ENCODE results near the gene PDPN. TPM values are rescaled to one million over a fixed set of nuclear protein-coding genes. Genes with fewer than 3 reads are reported as not detected.

Gene PDPN
- total and polyA plus RNA-seq, 2 of the 8 experiments (the other 6 are each of a cell fraction or from before 2014, with no cell fraction given) = 44.7 to 169 TPM

DNA sequence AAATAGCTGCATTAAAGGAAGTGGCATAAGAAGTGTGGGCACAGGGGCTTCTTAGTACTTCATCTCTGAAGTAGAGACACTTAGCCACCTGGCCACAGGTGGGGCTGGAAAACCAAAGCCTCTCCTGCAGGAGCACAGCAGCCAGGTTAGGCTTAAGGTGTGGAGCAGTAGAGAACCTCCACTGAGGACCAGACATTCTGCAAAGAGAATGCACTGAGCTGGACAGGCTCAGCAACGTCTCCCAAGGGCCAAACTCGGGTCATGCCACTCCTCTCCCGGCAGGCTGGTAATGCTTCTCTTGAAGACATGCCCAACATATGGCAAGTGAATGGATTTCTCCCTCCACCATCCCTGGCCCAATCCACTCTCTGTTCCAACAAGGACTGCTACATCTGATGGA, 36.8 kb upstream of the PDPN start:
- Histone ChIP-seq H3K56ac (replicated peaks; ENCODE audit: insufficient read length, low read depth, low read length) (no peak overlapping the region), H3K79me2 (ENCODE audit: control insufficient read depth in 1 of 2, insufficient read depth in 2 of 2, low read length in 2 of 2) (no peaks in the 10 kb centered on the region; a peak in 1 of 4 replicates), H2BK5ac (ENCODE audit: low read depth, low read length) (no peak overlapping the region), H2BK20ac (ENCODE audit: low read length) (no peak overlapping the region), H2BK12ac (ENCODE audit: low read depth, low read length) (no peak overlapping the region), H3K18ac (ENCODE audit: extremely low read depth, low read length) (no peak overlapping the region), H4K91ac (replicated peaks; ENCODE audit: insufficient read length, low read length) (no peak overlapping the region), H3K4me2 (ENCODE audit: insufficient read depth in 1 of 2, low read depth in 2 of 2, low read length in 2 of 2) (no peak overlapping the region), H3K23ac (ENCODE audit: insufficient read length) (no peak overlapping the region), H3K27ac (ENCODE audit: low read depth, low read length) (no peak overlapping the region), H3K27me3 (replicated peaks in 1 of 4; ENCODE audit: control insufficient read depth in 3 of 4, extremely low read depth in 1 of 4, insufficient read depth in 3 of 4, low read length in 3 of 4) (no peaks in the 10 kb centered on the region), H3K79me1 (ENCODE audit: low read depth, low read length) (no peaks in the 10 kb centered on the region), H4K20me1 (replicated peaks in 1 of 2; ENCODE audit: control insufficient read depth in 1 of 2, insufficient read depth in 2 of 2, low read length in 2 of 2) (no peaks in the 10 kb centered on the region), H2BK15ac (ENCODE audit: low read length) (no peak overlapping the region), H3K4ac (replicated peaks; ENCODE audit: insufficient read length, low read depth, low read length) (no peak overlapping the region), H3K23me2 (ENCODE audit: low read depth, low read length) (no peaks in the 10 kb centered on the region; the same call in 1 of the 2 replicates), H2BK120ac (replicated peaks; ENCODE audit: low read depth, low read length) (no peak overlapping the region), H3K9ac (replicated peaks in 1 of 4; ENCODE audit: extremely low read depth in 1 of 4, low read depth in 3 of 4, low read length in 3 of 4) (no peak overlapping the region), H3K4me3 (ENCODE audit: extremely low read depth in 1 of 4, insufficient read depth in 2 of 4, low read depth in 3 of 4, low read length in 4 of 4) (no peak overlapping the region), H4K8ac (ENCODE audit: extremely low read depth, insufficient read depth, low read length) (no peak overlapping the region), H2AK5ac (ENCODE audit: low read depth, low read length) (no peak overlapping the region), H2AFZ (ENCODE audit: low read length) (no peak overlapping the region), H3K36me3 (ENCODE audit: control insufficient read depth in 2 of 4, insufficient read depth in 4 of 4, low read length in 3 of 4) (no peaks in the 10 kb centered on the region), H3K4me1 (replicated peaks in 1 of 4; ENCODE audit: control insufficient read depth in 3 of 4, insufficient read depth in 4 of 4, low read length in 3 of 4) (peaks cover 0 to 6% (median 2%) of the 10 kb centered on the region in 4 experiments; a peak in 1 of 7 replicates), H4K5ac (ENCODE audit: insufficient read length, low read depth, low read length) (no peak overlapping the region), H3K14ac (ENCODE audit: insufficient read length) (no peak overlapping the region), H3K9me3 (ENCODE audit: insufficient read depth in 2 of 2, low read depth in 1 of 2, low read length in 1 of 2) (no peaks in the 10 kb centered on the region)
- POLR2A ChIA-PET (ENCODE audit: partially characterized antibody) = no interaction called here
- WGBS, 2 experiments (ENCODE audit: extremely low coverage in 1 of 2, insufficient coverage in 1 of 2, insufficient read length in 1 of 2, insufficient replicate concordance in 2 of 2, low coverage in 1 of 2, low lambda C conversion rate in 2 of 2, missing lambda C conversion rate in 1 of 2) = 88% methylated on average over 3 of the region's 3 CpGs; no CpG with 5 or more reads in 1 of the 2 experiments
- TF ChIP-seq MAFK (IDR thresholded peaks at IDR 0.05; ENCODE audit: low read depth, low read length) (no peak), RXRA (IDR thresholded peaks at IDR 0.05; ENCODE audit: insufficient read depth, low read depth, low read length) (no peak)
- FAIRE-seq (no peak), DNase-seq (ENCODE audit: low read depth in 1 of 2, low spot score in 2 of 2) (no peak)
- CTCF ChIA-PET (ENCODE audit: partially characterized antibody) = interaction anchor here (1.2 kb wide), 1 partner anchor 24 kb away, joined by 4 read pairs; no protein-coding TSS in a partner anchor
